A673 (cell line): ENCODE measurements around the gene CHTF8.

ENCODE experiments used
- CTCF ChIP-seq: fragments of 300-800, 200-600 bp; sonication (generic); conservative IDR thresholded peaks from 2 replicates; pipeline ENCODE4 v1.5.1; 2017; ENCODE audit warnings: low read depth, mild to moderate bottlenecking, antibody characterized with exemption, low read length, moderate library complexity, mixed read lengths
- EZH2 ChIP-seq: fragments of 200-600 bp; sonication (generic); IDR thresholded peaks from 2 replicates; pipeline ENCODE4 v1.6.1; 2017; ENCODE audit warnings: borderline replicate concordance, low read depth, mild to moderate bottlenecking, mixed read lengths, antibody characterized with exemption, low read length; ENCODE audit not compliant: poor library complexity, severe bottlenecking

DNA sequence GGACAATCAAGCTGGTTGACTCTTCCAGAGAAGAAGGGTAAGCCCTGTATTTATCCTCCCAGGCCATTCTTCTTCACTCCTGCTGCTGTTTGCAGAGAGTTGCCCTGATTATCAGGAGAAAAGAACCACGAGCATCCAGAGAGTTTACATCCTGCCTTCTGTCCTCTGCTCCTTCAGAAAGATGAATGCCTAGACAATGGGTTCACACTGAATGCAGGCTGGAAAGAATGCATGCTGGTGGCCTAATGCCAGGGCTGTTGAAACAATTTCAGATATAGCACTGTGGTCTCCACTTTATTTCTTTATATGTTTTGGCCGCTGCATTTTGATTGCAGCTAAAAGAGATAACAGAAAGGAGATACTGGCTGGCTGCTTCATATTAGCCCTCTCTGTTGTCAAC, 48.1 kb downstream of the CHTF8 start:
- no peak for TF ChIP-seq CTCF
- TF ChIP-seq EZH2: no peak
